ENCODE results near the gene YEATS2. TPM values are rescaled to one million over a fixed set of nuclear protein-coding genes. Genes with fewer than 3 reads are reported as not detected.
A peak's percentile ranks its signal among the peaks of the same experiment; 100 is the strongest.

YEATS2 gene
- total RNA-seq, 1 donor from 2014 or later, result 10.7 TPM

DNA sequence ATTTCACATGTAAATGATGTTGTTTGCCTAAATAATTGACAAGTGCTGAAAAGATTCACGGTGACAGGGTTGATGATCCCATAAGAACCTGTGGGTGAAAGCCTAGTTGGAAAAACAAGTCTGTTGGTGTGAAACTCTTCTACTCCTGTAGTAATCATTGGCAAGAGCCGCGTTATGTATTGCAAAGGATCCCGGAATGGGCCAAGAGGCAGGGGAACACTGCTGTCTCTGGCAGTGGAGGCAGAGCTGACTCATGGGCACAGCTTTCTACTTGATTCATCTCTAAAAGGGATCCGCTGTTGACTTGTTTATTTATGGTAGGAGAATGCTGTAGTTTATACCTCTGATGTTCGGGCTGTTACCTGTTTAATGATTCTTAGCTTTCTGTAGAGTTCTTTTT lies 64.7 kb downstream of the YEATS2 start:
- Histone ChIP-seq H3K4me1 (peaks cover 22% of the 10 kb centered on the region), H3K4me3 (no peak overlapping the region), H3K36me3 (peaks cover 65% of the 10 kb centered on the region), H3K27ac (replicated peaks) (no peak overlapping the region), H3K9me3 (replicated peaks) (no peaks in the 10 kb centered on the region), H3K27me3 (ENCODE audit: low read depth) (no peaks in the 10 kb centered on the region)
- TF ChIP-seq, protein P1, sequence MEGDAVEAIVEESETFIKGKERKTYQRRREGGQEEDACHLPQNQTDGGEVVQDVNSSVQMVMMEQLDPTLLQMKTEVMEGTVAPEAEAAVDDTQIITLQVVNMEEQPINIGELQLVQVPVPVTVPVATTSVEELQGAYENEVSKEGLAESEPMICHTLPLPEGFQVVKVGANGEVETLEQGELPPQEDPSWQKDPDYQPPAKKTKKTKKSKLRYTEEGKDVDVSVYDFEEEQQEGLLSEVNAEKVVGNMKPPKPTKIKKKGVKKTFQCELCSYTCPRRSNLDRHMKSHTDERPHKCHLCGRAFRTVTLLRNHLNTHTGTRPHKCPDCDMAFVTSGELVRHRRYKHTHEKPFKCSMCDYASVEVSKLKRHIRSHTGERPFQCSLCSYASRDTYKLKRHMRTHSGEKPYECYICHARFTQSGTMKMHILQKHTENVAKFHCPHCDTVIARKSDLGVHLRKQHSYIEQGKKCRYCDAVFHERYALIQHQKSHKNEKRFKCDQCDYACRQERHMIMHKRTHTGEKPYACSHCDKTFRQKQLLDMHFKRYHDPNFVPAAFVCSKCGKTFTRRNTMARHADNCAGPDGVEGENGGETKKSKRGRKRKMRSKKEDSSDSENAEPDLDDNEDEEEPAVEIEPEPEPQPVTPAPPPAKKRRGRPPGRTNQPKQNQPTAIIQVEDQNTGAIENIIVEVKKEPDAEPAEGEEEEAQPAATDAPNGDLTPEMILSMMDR (IDR thresholded peaks at IDR 0.05; ENCODE audit: borderline replicate concordance), result no peak
- intact Hi-C loops (cut with micrococcal nuclease), result no loop called here
- no peak for DNase-seq

DNA sequence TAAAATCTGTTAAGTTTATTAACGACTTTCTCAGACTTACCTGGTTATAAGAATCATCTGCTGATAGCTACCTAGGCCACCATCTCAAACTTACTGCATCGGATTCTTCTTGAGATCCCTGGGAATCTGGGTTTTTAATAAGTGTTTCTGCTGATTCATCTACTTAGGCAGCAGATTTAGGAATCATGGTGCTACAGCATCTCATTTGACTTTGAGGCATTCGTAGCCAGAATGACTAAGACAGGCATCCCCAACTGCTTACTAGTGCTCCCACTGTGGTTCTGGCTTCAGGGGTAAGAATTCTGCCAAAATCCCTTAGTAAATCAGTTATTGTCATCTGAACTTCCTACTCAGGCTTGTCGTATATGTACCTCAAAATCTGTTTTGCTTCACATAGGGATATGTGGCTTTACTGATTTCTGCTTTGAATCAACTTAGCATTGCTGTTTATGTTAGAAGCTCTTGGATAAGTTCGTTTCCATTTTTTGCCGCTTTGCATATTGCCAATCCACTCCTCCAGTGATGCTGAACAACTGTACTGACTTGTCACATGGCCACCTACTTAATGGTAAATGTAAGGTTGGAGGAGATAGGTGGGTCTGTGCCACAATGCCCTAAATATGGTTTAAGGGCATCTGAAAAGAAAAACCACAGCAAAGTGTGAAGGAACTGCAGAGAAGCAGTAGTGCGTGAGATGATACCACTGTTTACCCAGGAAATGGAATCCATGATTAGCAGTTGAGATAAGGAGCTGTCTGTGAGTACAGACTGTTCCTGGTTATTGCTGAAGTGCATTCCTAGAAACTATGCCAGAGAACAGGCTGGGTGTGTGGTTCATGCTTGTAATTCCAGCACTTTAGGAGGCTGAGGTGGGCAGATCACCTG lies 67.5 kb downstream of the YEATS2 start:
- intact Hi-C loops (cut with micrococcal nuclease), result loop anchor here (5.0 kb wide), 1 partner anchor 298 kb away; no protein-coding TSS in a partner anchor

DNA sequence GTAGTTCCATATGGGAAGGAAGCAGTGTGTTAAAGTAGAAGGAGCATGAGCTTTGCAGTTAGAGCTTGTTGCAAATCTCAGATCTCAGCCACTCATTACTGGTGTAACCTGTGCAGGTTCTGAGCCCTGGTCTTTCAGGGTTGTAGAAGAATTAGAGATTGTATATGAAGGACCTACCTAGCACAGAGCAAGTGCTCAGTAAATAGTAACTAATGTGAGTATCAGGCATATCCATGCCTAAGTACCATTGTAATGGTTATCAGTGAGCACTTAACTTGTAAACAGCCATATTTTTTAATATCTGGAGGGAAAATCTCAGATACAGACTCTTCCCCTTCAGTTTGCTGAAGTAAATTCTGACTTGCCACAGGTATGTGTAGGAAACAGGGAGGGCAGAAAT lies 68.5 kb downstream of the YEATS2 start:
- TF ChIP-seq, protein P1 (IDR thresholded peaks at IDR 0.05; ENCODE audit: borderline replicate concordance), result no peak
- DNase-seq, result no peak

More for the DNA sequence above, 67.5 kb downstream of the YEATS2 start:
- TF ChIP-seq, protein P1 (IDR thresholded peaks at IDR 0.05; ENCODE audit: borderline replicate concordance), result no peak
- H3K36me3 ChIP-seq, result peaks cover 53% of the 10 kb centered on the region
- H3K4me3 ChIP-seq, result no peak overlapping the region
- H3K27me3 ChIP-seq (ENCODE audit: low read depth), result no peaks in the 10 kb centered on the region
- DNase-seq, result no peak
- peaks cover 22% of the 10 kb centered on the region for H3K4me1 ChIP-seq
- H3K27ac ChIP-seq (replicated peaks), result peak overlapping the region; percentile 42
- no peaks in the 10 kb centered on the region for H3K9me3 ChIP-seq (replicated peaks)

DNA sequence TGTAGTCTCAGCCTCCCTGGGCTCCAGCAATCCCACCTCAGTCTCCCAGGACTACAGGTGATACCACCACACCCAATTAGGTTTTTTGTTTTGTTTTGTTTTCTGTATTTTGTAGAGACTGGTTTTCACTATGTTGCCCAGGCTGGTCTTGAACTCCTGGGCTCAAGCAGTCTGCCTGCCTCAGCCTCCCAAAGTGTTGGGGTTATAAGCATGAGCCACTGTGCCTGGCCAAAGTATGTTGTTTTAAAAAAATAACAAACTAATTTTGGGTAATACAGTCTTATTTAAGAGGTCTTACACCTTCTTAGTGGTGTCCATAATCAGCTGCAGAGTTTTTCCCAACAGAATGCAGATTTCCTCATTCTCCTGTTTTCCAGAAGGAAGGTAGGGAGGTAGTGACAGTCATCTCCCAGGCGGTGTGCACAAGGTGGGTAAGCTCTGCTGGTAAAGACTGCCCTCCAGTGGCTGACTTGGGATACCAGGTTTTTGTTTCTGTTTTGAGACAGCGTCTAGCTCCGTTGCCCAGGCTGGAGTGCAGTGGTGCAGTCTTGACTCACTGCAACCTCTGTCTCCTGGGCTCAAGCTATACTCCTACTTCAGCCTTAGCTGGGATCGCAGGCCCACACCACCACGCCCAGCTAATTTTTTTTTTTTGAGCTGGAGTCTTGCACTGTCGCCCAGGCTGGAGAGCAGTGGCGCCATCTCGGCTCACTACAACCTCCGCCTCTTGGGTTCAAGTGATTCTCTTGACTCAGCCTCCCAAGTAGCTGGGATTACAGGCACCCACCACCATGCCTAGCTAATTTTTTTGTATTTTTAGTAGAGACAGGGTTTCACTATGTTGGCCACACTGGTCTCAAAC lies 69.4 kb downstream of the YEATS2 start:
- Histone ChIP-seq H3K27me3 (ENCODE audit: low read depth) (no peaks in the 10 kb centered on the region), H3K4me3 (no peak overlapping the region), H3K36me3 (peaks cover 36% of the 10 kb centered on the region), H3K4me1 (peaks cover 22% of the 10 kb centered on the region), H3K27ac (replicated peaks) (no peak overlapping the region), H3K9me3 (replicated peaks) (no peaks in the 10 kb centered on the region)
- TF ChIP-seq, protein P1 (IDR thresholded peaks at IDR 0.05; ENCODE audit: borderline replicate concordance), result peak; percentile 88
- DNase-seq, result peak; percentile 48
- intact Hi-C loops (cut with micrococcal nuclease), result loop anchor here (5.0 kb wide), 1 partner anchor 300 kb away; no protein-coding TSS in a partner anchor

More for the DNA sequence above, 68.5 kb downstream of the YEATS2 start:
- no peaks in the 10 kb centered on the region for H3K27me3 ChIP-seq (ENCODE audit: low read depth)
- peak overlapping the region; percentile 42 for H3K27ac ChIP-seq (replicated peaks)
- H3K36me3 ChIP-seq, result peaks cover 44% of the 10 kb centered on the region
- H3K4me3 ChIP-seq, result no peak overlapping the region
- peaks cover 22% of the 10 kb centered on the region for H3K4me1 ChIP-seq
- intact Hi-C loops (cut with micrococcal nuclease), result loop anchor here (5.0 kb wide), 1 partner anchor 299 kb away; no protein-coding TSS in a partner anchor
- H3K9me3 ChIP-seq (replicated peaks), result no peaks in the 10 kb centered on the region

DNA sequence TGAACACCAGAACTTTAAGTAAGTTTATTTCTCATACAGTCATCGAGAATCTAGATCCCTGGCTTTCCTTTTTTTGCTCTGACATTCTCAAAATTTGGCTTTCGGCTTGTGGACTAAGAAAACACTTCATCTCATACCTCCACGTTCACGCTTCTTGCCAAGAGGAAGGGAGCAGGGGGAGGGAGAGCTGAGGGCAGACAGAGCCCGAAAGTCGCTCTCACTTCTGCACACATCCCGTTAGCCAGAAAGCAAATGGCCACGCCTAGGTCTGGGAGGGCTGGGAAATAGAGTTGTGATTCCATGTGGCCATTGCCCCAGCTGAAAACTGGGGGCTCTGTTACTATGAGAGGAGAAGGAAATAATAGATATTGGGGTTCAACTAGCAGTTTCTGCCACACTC lies 70.5 kb downstream of the YEATS2 start:
- H3K36me3 ChIP-seq, result peaks cover 32% of the 10 kb centered on the region
- TF ChIP-seq, protein P1 (IDR thresholded peaks at IDR 0.05; ENCODE audit: borderline replicate concordance), result no peak
- intact Hi-C loops (cut with micrococcal nuclease), result loop anchor here (5.0 kb wide), 1 partner anchor 301 kb away; no protein-coding TSS in a partner anchor
- H3K4me1 ChIP-seq, result peaks cover 22% of the 10 kb centered on the region
- no peaks in the 10 kb centered on the region for H3K9me3 ChIP-seq (replicated peaks)
- DNase-seq, result no peak
- H3K27me3 ChIP-seq (ENCODE audit: low read depth), result no peaks in the 10 kb centered on the region
- no peak overlapping the region for H3K4me3 ChIP-seq
- no peak overlapping the region for H3K27ac ChIP-seq (replicated peaks)
